ENCODE data around the gene PIP5K1C. TPM values are rescaled to one million over a fixed set of nuclear protein-coding genes. Genes with fewer than 3 reads are reported as not detected.

The PIP5K1C gene
- total RNA-seq, 1 experiment from 2014 or later = 26.9 TPM

- H3K4me1 ChIP-seq (ENCODE audit: control insufficient read depth in 1 of 2, insufficient read depth in 2 of 2, low read length in 2 of 2) = no peaks in the 10 kb centered on the region
- H4K20me1 ChIP-seq (ENCODE audit: insufficient read depth) = no peaks in the 10 kb centered on the region
- no peaks in the 10 kb centered on the region for H3K9me3 ChIP-seq (ENCODE audit: control insufficient read depth in 1 of 2, insufficient read depth in 1 of 2, low read depth in 1 of 2, low read length in 2 of 2)
- no TSS peak for BruUV-seq (replicated peaks)
- no peak overlapping the region for H3K4me3 ChIP-seq (replicated peaks in 1 of 2; ENCODE audit: low read depth in 1 of 2, low read length in 2 of 2)
- TF ChIP-seq TCF7L2 (IDR thresholded peaks at IDR 0.05; ENCODE audit: borderline replicate concordance, extremely low read depth, insufficient read depth, insufficient read length) (no peak), MAX (IDR thresholded peaks at IDR 0.05) (no peak)
- H3K4me2 ChIP-seq (ENCODE audit: low read length) = no peak overlapping the region
- ChIA-PET CTCF (interaction anchor here (1.2 kb wide), 1 partner anchor 15 kb away, joined by 3 read pairs; the partner anchor contains the start of gene APBA3), POLR2A (no interaction called here), RAD21 (ENCODE audit: low non-redundant PET in 1 of 2, low total read pairs in 2 of 2, uncharacterized antibody in 2 of 2, unreplicated experiment in 2 of 2) (no interaction called here)
- H2AFZ ChIP-seq (ENCODE audit: low read depth, low read length, poor library complexity, severe bottlenecking) = no peak overlapping the region
- no peaks in the 10 kb centered on the region for H3K9me2 ChIP-seq (ENCODE audit: insufficient read depth)
- no peaks in the 10 kb centered on the region for H3K27me3 ChIP-seq (ENCODE audit: insufficient read depth, low read length)
- peaks cover 0 to 3% of the 10 kb centered on the region in 2 experiments; a peak in 2 of 4 replicates for H3K36me3 ChIP-seq (ENCODE audit: control insufficient read depth in 1 of 2, insufficient read depth in 2 of 2, low read length in 2 of 2)
- ATAC-seq (no peak), DNase-seq (ENCODE audit: low read depth, low spot score) (no peak)
- intact Hi-C loops (cut with micrococcal nuclease) = no loop called here
- no peaks in the 10 kb centered on the region for H3K79me2 ChIP-seq (ENCODE audit: insufficient read depth, low read length)
- H3K27ac ChIP-seq (ENCODE audit: low read depth, low read length) = no peak overlapping the region
- no peak overlapping the region for H3K9ac ChIP-seq (ENCODE audit: low read length)
Measured at GRCh38 chr19:3746371-3747056, 46.2 kb upstream of the PIP5K1C start.

DNA sequence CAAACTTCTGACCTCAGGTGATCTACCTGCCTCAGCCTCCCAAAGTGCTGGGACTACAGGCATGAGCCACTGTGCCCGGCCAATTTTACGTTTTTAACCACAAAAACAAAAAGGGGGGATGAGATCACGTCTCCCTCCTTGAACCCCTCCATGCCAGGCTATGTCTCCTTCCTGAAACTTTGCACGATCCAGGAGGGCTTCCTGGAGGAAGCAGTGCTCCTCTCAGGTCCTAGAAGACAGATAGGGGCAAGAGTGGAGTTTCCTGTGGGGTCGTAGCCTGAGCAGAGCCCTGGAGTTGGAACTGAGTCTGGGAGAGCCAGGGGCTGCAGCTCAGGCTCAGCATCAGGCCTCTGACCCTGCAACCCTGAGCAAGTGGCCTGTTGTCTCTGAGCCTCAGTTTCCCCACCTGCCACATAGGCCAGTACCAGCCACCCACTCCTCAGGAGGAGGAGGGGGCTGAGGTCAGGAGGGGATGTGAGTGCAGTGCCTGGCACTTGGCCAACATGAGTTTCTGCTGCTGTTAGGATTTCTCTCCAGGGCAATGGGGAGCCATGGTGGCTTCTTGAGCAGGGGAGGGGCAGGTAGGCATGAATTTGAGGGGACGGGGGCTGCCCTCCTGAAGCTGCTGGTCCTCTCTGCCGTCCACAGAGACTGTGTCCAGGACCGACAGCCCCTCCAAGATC lies 45.2 kb upstream of the PIP5K1C start:
- Histone ChIP-seq H3K4me1 (ENCODE audit: control insufficient read depth in 1 of 2, insufficient read depth in 2 of 2, low read length in 2 of 2) (no peaks in the 10 kb centered on the region), H3K4me2 (ENCODE audit: low read length) (no peak overlapping the region), H3K9me2 (ENCODE audit: insufficient read depth) (no peaks in the 10 kb centered on the region), H3K27me3 (ENCODE audit: insufficient read depth, low read length) (no peaks in the 10 kb centered on the region), H3K9me3 (ENCODE audit: control insufficient read depth in 1 of 2, insufficient read depth in 1 of 2, low read depth in 1 of 2, low read length in 2 of 2) (no peaks in the 10 kb centered on the region), H3K36me3 (ENCODE audit: control insufficient read depth in 1 of 2, insufficient read depth in 2 of 2, low read length in 2 of 2) (0 out of 4 replicates have a peak, but pooled peaks cover 0 to 3% of the 10 kb centered on the region in 2 experiments), H3K9ac (ENCODE audit: low read length) (no peak overlapping the region), H2AFZ (ENCODE audit: low read depth, low read length, poor library complexity, severe bottlenecking) (no peak overlapping the region), H4K20me1 (ENCODE audit: insufficient read depth) (no peaks in the 10 kb centered on the region), H3K79me2 (ENCODE audit: insufficient read depth, low read length) (no peaks in the 10 kb centered on the region), H3K27ac (ENCODE audit: low read depth, low read length) (no peak overlapping the region), H3K4me3 (replicated peaks in 1 of 2; ENCODE audit: low read depth in 1 of 2, low read length in 2 of 2) (no peak overlapping the region)
- no TSS peak for BruUV-seq (replicated peaks)
- ATAC-seq (no peak), DNase-seq (ENCODE audit: low read depth, low spot score) (no peak)
- TF ChIP-seq ZNF274 (IDR thresholded peaks at IDR 0.05; ENCODE audit: low read depth, low read length) (no peak), EGR1 (IDR thresholded peaks at IDR 0.05; ENCODE audit: low read depth) (no peak), EZH2 (IDR thresholded peaks at IDR 0.05) (no peak), ELF1 (IDR thresholded peaks at IDR 0.05; ENCODE audit: borderline replicate concordance, low read depth) (no peak), SIN3A (IDR thresholded peaks at IDR 0.05; ENCODE audit: low read depth) (no peak), MAX (IDR thresholded peaks at IDR 0.05) (no peak)
- intact Hi-C loops (cut with micrococcal nuclease) = no loop called here
- ChIA-PET RAD21 (ENCODE audit: low non-redundant PET in 1 of 2, low total read pairs in 2 of 2, uncharacterized antibody in 2 of 2, unreplicated experiment in 2 of 2) (no interaction called here), CTCF (no interaction called here), POLR2A (no interaction called here)
